ENCODE results near the gene YIPF4. TPM values are rescaled to one million over a fixed set of nuclear protein-coding genes. Genes with fewer than 3 reads are reported as not detected.

Gene YIPF4
- polyA plus RNA-seq, 1 donor (not counting 4 experiments of a cell fraction or from before 2014, with no cell fraction given), result 22.7 TPM

GRCh38 chr2:32235315-32235714 lies 42.4 kb upstream of the YIPF4 start:
- DNase-seq (ENCODE audit: low read depth, low spot score), result peak; percentile 36
- no peaks in the 10 kb centered on the region for H3K27me3 ChIP-seq (ENCODE audit: control insufficient read depth, extremely low read depth, insufficient read depth, low read length)
- no peaks in the 10 kb centered on the region for H3K9me3 ChIP-seq (ENCODE audit: control insufficient read depth, low read depth, low read length)
- H3K36me3 ChIP-seq (ENCODE audit: control insufficient read depth in 2 of 2, extremely low read depth in 1 of 2, insufficient read depth in 2 of 2, low read length in 2 of 2), result peaks cover 0 to 1% of the 10 kb centered on the region in 2 experiments
- no peak overlapping the region for H3K4me3 ChIP-seq (ENCODE audit: control insufficient read depth in 2 of 3, extremely low read depth in 1 of 3, insufficient read depth in 2 of 3, low read depth in 1 of 3, low read length in 3 of 3)
- no peaks in the 10 kb centered on the region for H4K20me1 ChIP-seq (ENCODE audit: control insufficient read depth, extremely low read depth, insufficient read depth, low read length)
- no peaks in the 10 kb centered on the region for H3K79me2 ChIP-seq (ENCODE audit: control insufficient read depth, insufficient read depth, low read length)
- TF ChIP-seq EZH2 (IDR thresholded peaks at IDR 0.05; ENCODE audit: low read length) (no peak), CTCF (optimal IDR thresholded peaks at IDR 0.05 in 1 of 3, IDR thresholded peaks at IDR 0.05 in 1 of 3, conservative IDR thresholded peaks at IDR 0.05 in 1 of 3; ENCODE audit: extremely low read depth in 1 of 3, insufficient read depth in 2 of 3, low read length in 3 of 3) (no peak)
- peak; percentile 97 for FAIRE-seq
- dilution Hi-C loops (cut with MboI; ENCODE audit: extremely low pct_ligation_motif_present, low sequenced_read_pairs), result no loop called here
- peak overlapping the region; percentile 4 for H2AFZ ChIP-seq (ENCODE audit: control insufficient read depth, low read length)
- peaks cover 16% of the 10 kb centered on the region for H3K4me1 ChIP-seq (ENCODE audit: control insufficient read depth, extremely low read depth, insufficient read depth, low read length)
- H3K9ac ChIP-seq (ENCODE audit: control insufficient read depth, extremely low read depth, insufficient read depth, low read length), result no peak overlapping the region
- peak overlapping the region; percentile 54 for H3K4me2 ChIP-seq (ENCODE audit: control insufficient read depth, extremely low read depth, insufficient read depth, low read depth, low read length)
- no peaks in the 10 kb centered on the region for H3K9me1 ChIP-seq (ENCODE audit: control insufficient read depth, extremely low read depth, insufficient read depth, low read length)
- H3K27ac ChIP-seq (ENCODE audit: control insufficient read depth, insufficient read depth, low read length), result peak overlapping the region; percentile 52

GRCh38 chr2:32237488-32237887 lies 40.2 kb upstream of the YIPF4 start:
- TF ChIP-seq EZH2 (IDR thresholded peaks at IDR 0.05; ENCODE audit: low read length), result no peak
- no peak for TF ChIP-seq CTCF (optimal IDR thresholded peaks at IDR 0.05 in 1 of 3, IDR thresholded peaks at IDR 0.05 in 1 of 3, conservative IDR thresholded peaks at IDR 0.05 in 1 of 3; ENCODE audit: extremely low read depth in 1 of 3, insufficient read depth in 2 of 3, low read length in 3 of 3)

More at GRCh38 chr2:32237488-32237887, 40.2 kb upstream of the YIPF4 start:
- DNase-seq (ENCODE audit: low read depth, low spot score) (no peak), FAIRE-seq (no peak)
- H3K9me3 ChIP-seq (ENCODE audit: control insufficient read depth, low read depth, low read length), result no peaks in the 10 kb centered on the region
- peaks cover 0 to 1% of the 10 kb centered on the region in 2 experiments for H3K36me3 ChIP-seq (ENCODE audit: control insufficient read depth in 2 of 2, extremely low read depth in 1 of 2, insufficient read depth in 2 of 2, low read length in 2 of 2)
- H3K27me3 ChIP-seq (ENCODE audit: control insufficient read depth, extremely low read depth, insufficient read depth, low read length), result no peaks in the 10 kb centered on the region
- no peak overlapping the region for H3K4me2 ChIP-seq (ENCODE audit: control insufficient read depth, extremely low read depth, insufficient read depth, low read depth, low read length)
- H3K4me1 ChIP-seq (ENCODE audit: control insufficient read depth, extremely low read depth, insufficient read depth, low read length), result peaks cover 16% of the 10 kb centered on the region
- H2AFZ ChIP-seq (ENCODE audit: control insufficient read depth, low read length), result no peak overlapping the region
- dilution Hi-C loops (cut with MboI; ENCODE audit: extremely low pct_ligation_motif_present, low sequenced_read_pairs), result no loop called here
- H3K9ac ChIP-seq (ENCODE audit: control insufficient read depth, extremely low read depth, insufficient read depth, low read length), result no peak overlapping the region
- H4K20me1 ChIP-seq (ENCODE audit: control insufficient read depth, extremely low read depth, insufficient read depth, low read length), result no peaks in the 10 kb centered on the region
- no peaks in the 10 kb centered on the region for H3K79me2 ChIP-seq (ENCODE audit: control insufficient read depth, insufficient read depth, low read length)
- H3K9me1 ChIP-seq (ENCODE audit: control insufficient read depth, extremely low read depth, insufficient read depth, low read length), result no peaks in the 10 kb centered on the region
- no peak overlapping the region for H3K4me3 ChIP-seq (ENCODE audit: control insufficient read depth in 2 of 3, extremely low read depth in 1 of 3, insufficient read depth in 2 of 3, low read depth in 1 of 3, low read length in 3 of 3)
- no peak overlapping the region for H3K27ac ChIP-seq (ENCODE audit: control insufficient read depth, insufficient read depth, low read length)

Data from keratinocyte (primary cell).